SK-N-SH treated with all-trans-retinoic acid at 6 μM for 48 hours (cell line): Measurements from ENCODE around the gene SETSIP.

Experiments
- ARNTL ChIP-seq: fragments of 450-650 bp; formaldehyde crosslinking; IDR thresholded peaks from 2 replicates; pipeline ENCODE4 v1.5.0; 2020; ENCODE audit warnings: low read depth, mild to moderate bottlenecking, moderate library complexity, borderline replicate concordance
- BACH2 ChIP-seq: fragments of 250-450 bp; sonication (Bioruptor Pico); IDR thresholded peaks from 2 replicates; pipeline ENCODE4 v1.9.0; 2021; ENCODE audit warnings: mild to moderate bottlenecking, borderline replicate concordance
- CSDC2 ChIP-seq: fragments of 250-450 bp; sonication (Bioruptor Pico); IDR thresholded peaks from 2 replicates; pipeline ENCODE4 v1.5.0; 2020; ENCODE audit warnings: mild to moderate bottlenecking, moderate library complexity
- ESRRG ChIP-seq: fragments of 250-450 bp; sonication (Bioruptor Pico); IDR thresholded peaks from 2 replicates; pipeline ENCODE4 v1.6.1; 2021; ENCODE audit warnings: mild to moderate bottlenecking
- PATZ1 ChIP-seq: fragments of 250-450 bp; sonication (Bioruptor Pico); IDR thresholded peaks from 2 replicates; pipeline ENCODE4 v1.8.0; 2020; ENCODE audit warnings: mild to moderate bottlenecking, moderate library complexity, borderline replicate concordance
- POU6F1 ChIP-seq: fragments of 250-450 bp; sonication (Bioruptor Pico); IDR thresholded peaks from 2 replicates; pipeline ENCODE4 v1.8.0; 2021; ENCODE audit warnings: low read depth, mild to moderate bottlenecking, moderate library complexity, borderline replicate concordance
- RARB ChIP-seq: fragments of 250-450 bp; sonication (Bioruptor Pico); IDR thresholded peaks from 2 replicates; pipeline ENCODE4 v1.8.0; 2021; ENCODE audit warnings: mild to moderate bottlenecking, moderate library complexity
- TOX ChIP-seq: fragments of 250-450 bp; sonication (Bioruptor Pico); IDR thresholded peaks from 2 replicates; pipeline ENCODE4 v1.8.0; 2021; ENCODE audit warnings: mild to moderate bottlenecking, moderate library complexity, borderline replicate concordance
- TSHZ2 ChIP-seq: fragments of 250-450 bp; sonication (Bioruptor Pico); IDR thresholded peaks from 2 replicates; pipeline ENCODE4 v1.5.0; 2020; ENCODE audit warnings: mild to moderate bottlenecking, moderate library complexity
- ZC3H10 ChIP-seq: fragments of 250-450 bp; sonication (Bioruptor Pico); IDR thresholded peaks from 2 replicates; pipeline ENCODE4 v1.5.1; 2021; ENCODE audit warnings: mild to moderate bottlenecking, moderate library complexity
- ZFP3 ChIP-seq: fragments of 250-450 bp; sonication (Bioruptor Pico); IDR thresholded peaks from 2 replicates; pipeline ENCODE4 v1.5.0; 2020; ENCODE audit warnings: mild to moderate bottlenecking, moderate library complexity
- ZFP30 ChIP-seq: fragments of 450-650 bp; formaldehyde crosslinking; IDR thresholded peaks from 2 replicates; pipeline ENCODE4 v1.5.0; 2022; ENCODE audit warnings: mild to moderate bottlenecking, moderate library complexity
- ZNF8 ChIP-seq: fragments of 450-650 bp; formaldehyde crosslinking; IDR thresholded peaks from 2 replicates; pipeline ENCODE4 v1.5.0; 2020; ENCODE audit warnings: mild to moderate bottlenecking, moderate library complexity

- TF ChIP-seq ZFP3 (no peak), PATZ1 (CRISPR knock-in tag) (no peak), CSDC2 (CRISPR knock-in tag) (no peak), TOX (CRISPR knock-in tag) (no peak), RARB (CRISPR knock-in tag) (no peak), ZC3H10 (no peak), ESRRG (CRISPR knock-in tag) (no peak), ZNF8 (CRISPR knock-in tag) (no peak), POU6F1 (no peak), TSHZ2 (CRISPR knock-in tag) (no peak), ARNTL (CRISPR knock-in tag) (no peak), ZFP30 (CRISPR knock-in tag) (no peak), BACH2 (CRISPR knock-in tag) (no peak)
These were observed 34.2 kb downstream of the SETSIP start for GRCh38 chr1:92040971-92041370.
